Endometrial microvascular endothelial cells (primary cell): ENCODE results near the gene CDC42EP1. TPM values are rescaled to one million over a fixed set of nuclear protein-coding genes. Genes with fewer than 3 reads are reported as not detected.
"Not testable (repeated sequence)": the region's sequence is repeated elsewhere in the genome, so short reads cannot be mapped to it uniquely, and the experiment has no call there.

Experiments
- in situ Hi-C: cut with HindIII; loops from 2 replicates; pipeline ENCODE4 v1.10.0; 2017; ENCODE audit warnings: low sequenced_read_pairs, low pct_unique_long_range_greater_than_20kb; ENCODE audit errors: inconsistent ontology term
- total RNA-seq: library from RNA; depleted of rRNA; stranded (reverse); fragments of >200 nt; gene quantifications from one replicate; pipeline ENCODE4 v1.2.3, GENCODE V29; 2015; ENCODE audit errors: inconsistent ontology term

Gene CDC42EP1
- total RNA-seq, 1 donor from 2014 or later = 72.2 TPM

DNA sequence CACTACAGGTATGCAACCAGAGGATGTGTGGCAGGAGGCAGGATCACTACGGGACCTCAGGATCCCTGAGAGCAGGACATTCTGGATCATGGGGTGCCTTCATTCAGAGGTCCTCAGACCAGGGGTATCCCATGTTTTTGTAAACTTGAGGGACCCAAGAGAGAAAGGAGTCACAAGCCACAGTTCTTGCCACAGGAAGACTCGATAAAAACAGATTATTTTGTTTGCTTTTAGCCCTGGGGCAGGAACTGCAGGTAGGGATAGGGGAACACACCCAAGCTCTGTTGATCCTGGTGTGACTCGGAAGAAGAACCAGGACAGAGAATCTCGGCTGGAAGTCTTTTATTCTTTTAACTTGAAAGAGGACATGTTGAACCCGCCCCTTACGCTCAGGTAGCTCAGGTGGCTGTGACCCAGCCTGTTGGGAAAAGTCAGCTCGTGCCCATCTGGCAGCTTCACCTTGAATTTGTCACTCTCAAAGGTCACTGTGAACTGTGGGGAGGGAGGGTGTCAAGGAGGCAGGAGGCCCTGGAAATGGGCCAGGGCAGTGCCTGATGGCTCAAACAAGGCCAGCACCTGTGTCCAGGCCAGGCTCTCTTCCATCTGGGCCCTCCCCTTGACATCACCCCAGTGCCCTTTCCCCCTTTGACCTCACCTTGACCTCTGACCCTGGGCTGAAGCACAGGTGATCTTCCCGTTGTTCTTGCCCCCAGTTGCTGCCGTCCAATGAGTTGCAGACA, 9.8 kb downstream of the CDC42EP1 start:
- in situ Hi-C loops = no loop called here

DNA sequence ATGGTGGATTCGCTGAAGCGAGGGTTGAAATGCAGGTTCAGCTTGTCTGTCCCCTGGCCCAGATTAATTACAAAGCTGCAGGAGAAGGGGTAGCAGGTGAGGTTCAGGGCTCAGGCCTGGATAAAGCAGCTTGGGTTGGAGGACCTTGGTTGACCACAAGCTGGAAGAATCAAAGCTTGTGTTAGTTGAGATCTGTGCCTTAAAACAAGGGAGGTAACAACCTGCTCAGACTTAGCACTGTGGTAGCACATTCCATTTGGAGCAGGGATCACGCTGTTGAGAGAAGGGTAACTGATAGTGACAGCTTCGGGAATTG, 10.3 kb downstream of the CDC42EP1 start:
- in situ Hi-C loops = no loop called here

DNA sequence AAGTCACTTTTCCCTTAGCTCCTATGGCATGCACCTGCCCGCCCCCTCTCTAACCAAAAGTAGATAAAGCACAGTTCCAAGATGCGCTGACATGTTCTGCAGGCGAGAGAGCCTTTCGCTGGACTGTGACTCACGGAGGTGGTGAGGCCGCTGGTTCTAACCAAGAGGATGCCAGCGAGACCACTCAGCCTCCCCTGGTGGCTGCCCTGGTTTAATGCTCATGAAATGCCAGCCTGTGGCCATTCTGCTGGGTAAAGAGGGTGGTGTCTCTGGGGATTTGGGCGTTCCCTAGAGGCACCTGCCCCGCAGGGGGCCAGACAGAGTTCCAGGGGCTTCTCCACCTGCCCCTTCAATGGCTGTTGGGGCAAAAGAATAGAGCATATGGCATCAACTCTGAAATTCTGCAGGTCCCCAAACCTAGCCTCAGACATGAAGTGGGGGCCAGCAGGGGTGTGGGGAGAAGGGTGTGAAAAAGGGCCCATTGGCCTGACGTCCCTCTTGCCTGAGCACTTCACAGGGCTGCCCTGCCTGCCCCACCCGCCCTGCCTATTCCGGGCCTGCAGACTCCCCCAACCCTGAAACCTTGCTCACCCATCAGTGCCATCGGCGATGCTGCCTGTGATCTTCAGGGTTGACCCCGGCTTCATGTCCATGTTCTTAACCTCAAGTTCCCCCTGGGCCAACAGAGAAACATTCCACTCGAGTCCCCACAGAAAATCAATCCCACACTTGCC, 11.1 kb downstream of the CDC42EP1 start:
- in situ Hi-C loops = no loop called here

DNA sequence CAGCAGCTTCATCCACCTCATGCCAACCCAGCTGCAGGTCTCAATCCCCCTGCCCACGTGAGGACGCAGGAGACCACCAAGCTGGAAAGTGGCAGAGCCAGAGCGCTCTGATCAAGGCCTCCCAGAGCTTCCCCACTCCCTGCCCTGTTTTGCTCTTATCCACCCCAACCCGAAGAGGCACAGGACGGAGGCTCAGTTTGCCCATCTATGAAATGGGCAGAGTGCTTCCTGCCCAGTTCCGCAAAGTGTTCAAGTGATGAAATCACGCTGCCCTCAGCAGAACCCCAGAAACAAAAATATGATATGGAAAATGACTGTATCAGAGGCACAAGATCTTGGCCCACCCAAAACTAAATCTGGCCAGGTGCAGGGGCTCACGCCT, 11.7 kb downstream of the CDC42EP1 start:
- in situ Hi-C loops = no loop called here

DNA sequence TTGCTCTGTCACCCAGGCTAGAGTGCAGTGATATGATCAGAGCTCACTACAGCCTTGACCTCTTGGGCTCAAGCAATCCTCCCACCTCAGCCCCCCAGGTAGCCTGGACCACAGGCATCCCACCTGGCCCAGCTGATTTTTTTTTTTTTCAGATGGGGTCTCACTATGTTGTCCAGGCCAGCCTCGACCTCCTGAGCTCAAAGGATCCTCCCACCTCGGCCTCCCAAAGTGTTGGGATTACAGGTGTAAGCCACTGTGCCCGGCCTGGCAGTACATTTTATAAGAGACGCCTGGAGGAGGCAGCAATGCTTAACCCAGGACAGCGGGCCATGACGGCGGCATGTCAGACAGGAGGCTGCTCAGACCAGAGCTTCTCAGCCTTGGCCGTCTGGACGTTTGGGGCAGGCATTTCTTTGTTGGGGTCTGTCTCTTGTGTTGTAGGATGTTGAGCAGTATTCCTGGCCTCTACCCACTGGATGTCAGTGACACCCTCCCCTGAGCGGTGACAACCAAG, 15.3 kb downstream of the CDC42EP1 start:
- in situ Hi-C loops = no loop called here

DNA sequence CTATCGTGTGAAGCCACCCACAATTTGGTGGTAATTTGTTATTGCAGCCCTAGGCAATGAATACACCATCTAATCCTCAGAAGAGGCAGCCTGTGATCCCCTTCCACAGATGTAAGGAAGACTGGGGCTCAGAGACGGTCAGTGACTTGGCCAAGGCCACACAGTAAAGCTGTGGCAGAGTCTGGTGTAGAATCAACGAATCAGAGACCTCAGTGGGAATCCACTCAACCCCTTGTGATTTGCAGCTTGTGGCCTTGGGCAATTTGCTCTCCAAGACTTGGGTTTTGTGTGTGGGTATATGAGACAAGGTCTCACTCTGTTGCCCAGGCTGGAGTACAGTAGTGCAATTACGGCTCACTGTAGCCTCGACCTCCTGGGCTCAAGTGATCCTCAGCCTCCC, 17.7 kb downstream of the CDC42EP1 start:
- in situ Hi-C loops = no loop called here

DNA sequence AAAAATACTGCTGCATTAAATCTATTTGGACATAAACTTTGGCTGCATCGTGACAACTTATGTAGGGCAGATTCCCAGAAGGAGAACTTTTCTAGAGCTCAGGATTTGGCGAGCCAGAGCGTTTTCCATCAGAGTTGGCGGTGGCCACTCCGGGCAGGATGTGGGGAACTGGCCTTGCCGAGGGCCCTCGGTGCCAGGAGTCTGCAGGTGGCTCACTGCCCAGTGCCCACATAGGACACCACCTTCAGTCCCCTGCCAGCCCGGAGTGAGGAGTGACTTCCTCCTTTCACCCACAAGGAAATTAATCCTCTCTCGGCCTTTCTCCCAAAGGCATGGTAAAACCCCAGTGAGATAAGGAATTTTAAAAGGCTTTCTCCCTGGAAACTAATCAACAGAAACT, 21.2 kb downstream of the CDC42EP1 start:
- in situ Hi-C loops = no loop called here

DNA sequence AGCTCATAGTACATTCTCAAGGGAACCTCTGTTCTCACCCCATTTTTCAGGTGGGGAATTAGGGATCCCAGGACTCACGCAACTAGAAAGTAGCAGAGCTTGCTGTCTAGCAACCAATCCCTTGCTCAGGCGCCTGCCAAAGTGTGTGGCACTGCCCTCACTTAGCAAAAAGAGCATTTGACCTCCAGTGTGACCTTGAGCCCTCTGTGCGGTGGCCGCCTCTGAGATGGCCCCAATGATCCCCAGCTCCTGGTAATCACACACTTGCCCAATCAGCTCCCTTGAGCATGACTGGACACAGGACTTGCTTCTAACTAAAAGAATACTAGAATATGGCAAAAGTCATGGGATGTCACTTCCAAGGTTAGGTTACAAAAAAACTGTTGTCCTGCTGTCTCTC, 22.2 kb downstream of the CDC42EP1 start:
- in situ Hi-C loops = no loop called here

DNA sequence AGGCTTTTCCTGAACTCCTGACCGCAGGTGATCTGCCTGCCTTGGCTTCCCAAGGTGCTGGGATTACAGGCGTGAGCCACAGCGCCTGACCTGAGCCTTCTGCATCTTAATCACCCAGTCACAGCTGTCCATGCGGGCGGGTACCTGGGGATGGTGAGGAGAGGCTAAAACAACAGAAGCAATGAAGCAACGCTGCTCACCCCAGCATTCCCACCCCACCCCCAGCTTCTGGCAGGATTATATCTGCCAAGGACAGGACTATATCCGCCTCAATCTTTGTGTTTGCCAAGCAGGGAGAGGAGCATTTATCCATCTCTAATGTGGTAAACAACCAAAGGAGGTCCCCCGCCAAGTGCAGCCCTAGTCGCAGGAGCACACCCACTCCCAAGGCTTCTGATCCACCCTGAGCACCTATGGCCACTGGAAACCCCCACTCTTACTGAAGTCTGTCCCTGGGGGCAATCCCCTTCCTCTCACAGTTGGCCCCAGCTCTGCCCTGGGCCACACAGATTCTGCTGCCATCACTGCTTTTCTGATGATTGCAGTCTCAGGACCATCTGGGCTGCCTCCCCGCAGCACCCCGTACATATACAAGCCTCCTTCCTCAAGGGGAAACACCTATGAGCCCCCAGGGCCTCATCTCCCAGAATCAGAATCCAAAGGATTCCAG, 28.4 kb downstream of the CDC42EP1 start:
- in situ Hi-C loops = no loop called here

DNA sequence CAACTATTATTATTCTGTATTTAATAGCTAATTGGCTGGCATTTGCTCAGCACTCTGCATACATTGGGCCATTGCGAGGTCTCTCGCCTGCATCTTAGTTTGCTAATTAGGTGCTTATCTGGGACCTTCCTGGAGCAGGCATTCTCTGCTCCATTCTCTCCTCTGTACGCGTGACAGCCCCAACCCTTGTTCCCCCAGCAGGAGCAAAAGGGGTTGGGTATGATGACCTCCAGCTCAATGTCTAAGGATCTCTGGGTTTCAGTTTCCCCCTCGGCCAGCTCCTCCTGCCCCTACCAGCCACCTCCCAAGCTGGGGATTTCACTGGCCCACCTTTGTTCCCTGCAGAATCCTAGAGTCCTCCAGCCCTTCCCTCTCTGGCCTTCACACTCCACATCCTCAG, 29.4 kb downstream of the CDC42EP1 start:
- in situ Hi-C loops = no loop called here

DNA sequence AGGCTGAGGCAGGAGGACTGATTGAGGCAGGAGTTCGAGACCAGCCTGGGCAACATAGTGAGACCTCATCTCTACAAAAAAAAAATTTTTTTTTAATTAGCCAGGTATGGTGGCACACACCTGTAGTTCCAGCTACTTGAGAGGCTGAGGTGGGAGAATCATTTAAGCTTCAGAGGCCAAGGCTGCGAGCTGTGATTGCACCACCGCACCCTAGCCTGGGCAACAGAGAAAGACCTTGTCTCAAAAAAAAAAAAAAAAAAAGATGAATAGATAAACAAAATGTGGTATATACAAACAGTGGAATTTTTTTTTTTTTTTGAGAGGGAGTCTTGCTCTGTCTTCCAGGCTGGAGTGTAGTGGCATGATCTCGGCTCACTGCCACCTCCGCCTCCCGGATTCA, 30.8 kb downstream of the CDC42EP1 start:
- in situ Hi-C loops = not testable (repeated sequence)

DNA sequence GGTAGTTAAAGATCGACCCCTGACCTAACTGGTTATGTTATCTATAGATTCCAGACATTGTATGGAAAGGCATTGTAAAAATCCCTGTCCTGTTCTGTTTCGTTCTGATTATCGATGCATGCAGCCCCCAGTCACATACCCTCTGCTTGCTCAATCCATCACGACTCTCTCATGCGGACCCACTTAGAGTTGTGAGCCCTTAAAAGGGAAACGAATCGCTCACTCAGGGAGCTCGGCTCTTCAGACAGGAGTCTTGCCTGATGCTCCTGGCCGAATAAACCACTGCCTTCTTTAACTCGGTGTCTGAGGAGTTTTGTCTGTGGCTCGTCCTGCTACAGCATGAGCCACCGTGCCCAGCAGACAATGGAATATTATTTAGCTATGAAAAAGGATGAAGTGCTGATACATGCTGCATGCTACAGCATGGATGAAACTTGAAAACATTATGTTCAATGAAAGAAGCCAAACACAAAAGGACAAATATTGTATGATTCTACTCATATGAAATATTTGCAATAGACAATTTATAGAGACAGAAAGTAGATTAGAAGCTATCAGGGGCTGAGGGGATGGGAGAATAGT, 31.6 kb downstream of the CDC42EP1 start:
- in situ Hi-C loops = no loop called here

DNA sequence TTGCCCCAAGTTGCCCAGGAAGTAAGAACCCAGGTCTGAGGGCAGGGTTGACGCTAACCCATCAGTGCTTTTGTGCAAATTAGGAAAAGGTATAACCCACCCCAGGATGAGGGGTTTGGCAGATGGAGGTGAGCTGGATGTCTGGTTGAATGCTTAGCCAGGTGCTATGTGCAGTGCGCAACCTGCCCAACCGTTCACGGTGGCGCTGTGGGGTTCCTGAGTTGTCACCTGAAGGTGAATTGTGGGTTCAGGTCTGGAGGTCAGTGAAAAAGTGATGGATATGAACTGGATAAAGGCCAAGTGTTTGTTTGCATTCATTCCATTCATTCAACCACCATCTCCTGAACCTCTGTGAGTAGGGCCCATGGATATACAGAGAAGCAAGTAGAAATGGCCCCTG, 34.0 kb downstream of the CDC42EP1 start:
- in situ Hi-C loops = no loop called here

DNA sequence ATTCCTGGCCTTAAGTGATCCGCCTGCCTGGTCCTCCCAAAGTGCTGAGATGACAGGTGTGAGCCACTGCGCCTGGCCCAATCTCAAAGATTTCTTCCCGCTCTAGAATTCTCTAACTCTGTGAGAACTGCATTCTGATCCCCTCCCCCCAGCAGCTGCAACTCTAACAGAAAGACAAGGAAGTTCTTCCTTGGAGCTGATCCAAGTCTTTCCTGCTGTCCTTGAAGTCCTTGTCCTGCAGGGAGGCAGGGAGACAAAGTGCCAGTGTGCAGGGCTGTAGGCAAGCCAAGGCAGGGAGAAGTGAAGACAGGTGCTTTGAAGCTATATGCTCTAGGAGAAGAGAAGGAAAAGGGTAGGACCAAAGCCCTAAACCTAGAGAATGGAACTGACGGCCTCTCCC, 38.9 kb downstream of the CDC42EP1 start:
- in situ Hi-C loops = no loop called here

DNA sequence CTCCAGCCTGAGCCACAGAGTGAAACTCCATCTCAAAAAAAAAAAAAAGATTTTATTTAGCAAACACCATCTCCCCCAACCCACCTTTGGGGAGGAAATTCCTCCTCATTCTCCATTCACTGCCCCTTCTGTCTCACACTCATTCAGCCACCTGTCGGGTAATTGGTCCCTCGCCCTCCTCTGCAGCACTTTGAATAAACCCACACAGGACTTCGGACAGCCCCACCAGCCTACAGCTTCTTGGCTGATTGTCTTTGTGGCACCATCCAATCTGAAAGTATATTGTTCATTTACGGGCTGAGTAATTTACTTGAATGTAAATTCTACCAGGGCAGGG, 40.9 kb downstream of the CDC42EP1 start:
- in situ Hi-C loops = no loop called here

DNA sequence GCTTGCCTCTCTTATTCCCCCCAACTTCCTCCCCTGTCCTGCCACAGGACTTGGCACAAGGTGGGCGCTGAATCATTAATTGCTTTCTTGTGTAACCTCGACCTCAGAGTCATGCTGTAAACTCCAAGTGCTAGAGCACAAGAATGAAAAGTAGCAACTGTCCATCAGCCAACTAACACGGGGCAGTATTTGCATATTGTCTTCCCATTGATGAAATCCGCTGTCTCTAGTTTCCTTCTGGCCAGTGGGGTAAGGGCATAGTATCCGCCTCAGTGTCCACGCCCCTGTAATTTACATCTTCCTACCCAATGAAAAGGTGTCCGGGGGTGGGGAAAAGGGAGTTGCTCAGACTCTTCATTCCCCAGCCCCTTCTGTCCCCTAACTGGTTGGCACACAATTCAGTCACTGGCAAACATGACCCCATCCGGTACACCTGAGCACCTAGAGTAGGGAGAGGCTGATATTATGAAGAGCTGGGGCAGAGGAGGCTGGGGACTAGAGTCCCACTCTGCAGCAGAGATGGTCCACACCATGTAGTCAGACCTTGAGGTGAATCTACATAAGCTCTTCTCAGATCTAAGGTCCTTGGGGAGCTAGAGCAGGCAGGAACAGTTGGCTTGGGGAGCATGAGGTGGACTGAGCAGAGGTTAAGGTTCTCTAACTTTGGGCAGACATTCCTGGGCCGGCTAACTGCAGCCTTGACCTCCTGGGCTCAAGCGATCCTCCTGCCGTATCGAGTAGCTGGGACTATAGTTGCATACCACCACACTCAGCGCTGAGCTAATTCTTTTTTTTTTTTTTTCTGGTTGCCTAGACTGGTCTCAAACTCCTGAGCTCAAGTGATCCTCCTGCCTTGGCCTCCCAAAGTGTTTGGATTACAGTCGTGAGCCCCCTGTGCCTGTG, 41.5 kb downstream of the CDC42EP1 start:
- in situ Hi-C loops = no loop called here

DNA sequence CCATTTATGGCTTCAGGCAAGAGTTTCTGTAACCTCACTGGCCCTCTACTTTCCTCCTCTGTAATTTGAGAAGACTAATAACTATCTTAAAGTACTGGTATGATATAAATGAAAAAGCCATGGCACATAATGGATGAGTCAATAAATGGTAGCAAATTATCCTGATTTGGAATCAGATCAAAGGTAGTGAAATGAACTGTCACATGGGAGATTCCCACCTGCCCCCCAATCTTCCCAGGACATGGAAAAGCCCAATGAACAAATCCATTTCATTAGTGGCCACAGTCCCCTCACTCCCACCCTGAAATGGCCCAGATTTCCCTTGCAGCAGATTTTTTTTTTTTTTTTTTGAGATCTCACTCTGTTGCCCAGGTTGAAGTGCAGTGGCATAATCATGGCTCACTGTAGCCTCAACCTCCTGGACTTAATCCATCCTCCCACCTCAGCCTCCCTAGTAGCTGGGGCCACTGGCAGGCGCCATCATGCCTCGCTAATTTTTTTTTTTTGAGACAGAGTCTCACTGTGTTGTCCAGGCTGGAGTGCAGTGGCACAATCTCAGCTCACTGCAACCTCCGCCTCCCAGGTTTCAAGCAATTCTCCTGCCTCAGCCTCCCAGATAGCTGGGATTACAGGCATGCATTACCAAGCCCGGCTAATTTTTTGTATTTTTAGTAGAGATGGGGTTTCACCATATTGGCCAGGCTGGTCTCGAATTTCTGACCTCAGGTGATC, 42.4 kb downstream of the CDC42EP1 start:
- in situ Hi-C loops = not testable (repeated sequence)

DNA sequence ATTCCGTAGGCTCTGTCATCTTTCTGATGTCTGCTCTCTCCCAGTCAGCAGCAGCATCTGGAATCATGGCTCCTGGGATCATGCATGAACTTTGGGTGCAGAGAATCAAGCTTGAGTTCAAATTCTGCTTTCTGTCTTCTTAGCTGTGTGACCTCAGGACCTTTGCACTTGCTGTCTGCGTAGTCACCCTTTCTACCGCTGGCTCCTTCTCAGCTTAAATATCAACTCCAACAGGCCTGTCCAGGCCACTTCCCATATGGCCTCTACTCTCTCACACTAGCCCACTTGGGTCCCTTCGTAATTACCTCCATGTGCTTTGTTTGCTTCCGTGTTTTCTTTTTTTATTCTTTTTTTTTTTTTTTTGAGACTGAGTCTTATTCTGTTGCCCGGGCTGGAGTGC, 43.8 kb downstream of the CDC42EP1 start:
- in situ Hi-C loops = no loop called here
